Activated CD8-positive, alpha-beta memory T cell treated with anti-CD3 and anti-CD28 coated beads for 48 hours (primary cell): ENCODE measurements around the gene BANP.
"Not testable (repeated sequence)": the region's sequence is repeated elsewhere in the genome, so short reads cannot be mapped to it uniquely, and the experiment has no call there.

Experiments
- DNase-seq, 3 experiments: peaks; one replicate each; pipeline ENCODE4 v3.0.0-alpha.2; 2020; ENCODE audit warnings: low read depth in 2 of 3, low spot score in 2 of 3

The BANP gene

DNA sequence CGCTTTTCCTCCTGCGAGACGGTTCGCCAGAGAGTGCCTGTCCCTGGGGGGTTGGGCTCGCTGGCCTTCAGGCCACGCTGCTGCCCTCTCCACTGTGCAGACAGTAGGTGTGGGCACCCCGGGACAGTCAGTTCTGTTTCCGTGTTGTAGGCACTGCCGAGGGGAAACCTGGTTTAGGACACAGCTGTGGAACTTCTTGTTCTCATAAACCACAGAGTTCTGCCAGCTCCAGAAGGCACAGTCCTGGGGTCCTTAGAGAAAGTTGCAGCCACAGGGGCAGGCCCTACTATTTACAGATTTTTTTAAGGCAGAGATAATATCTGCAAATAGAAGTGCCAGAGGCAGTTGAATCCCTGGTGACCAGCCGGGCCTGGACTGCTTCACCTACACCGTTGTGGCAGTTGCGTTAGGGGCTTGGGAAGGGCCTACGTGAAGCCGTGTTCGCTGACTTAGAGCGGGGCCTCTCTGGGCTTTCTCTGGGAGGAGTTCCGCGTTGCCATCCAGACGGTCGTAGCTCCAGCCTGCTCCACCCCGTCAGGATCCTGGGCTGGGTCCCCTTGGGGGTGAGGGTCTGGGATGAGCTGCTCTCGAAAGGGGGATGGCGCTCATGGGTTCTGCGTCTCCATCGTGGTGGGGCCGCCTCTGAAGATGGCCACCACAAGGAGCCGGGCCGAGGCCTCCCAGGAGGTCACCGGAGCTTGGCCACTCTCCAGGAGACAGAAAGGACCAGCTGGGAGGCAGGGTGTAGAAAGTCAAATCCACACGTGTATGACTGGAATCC lies 126.3 kb downstream of the BANP start:
- DNase-seq = no peak

GRCh38 chr16:88078111-88078775 lies 127.0 kb downstream of the BANP start:
- DNase-seq = no peak

- DNase-seq = no peak
Measured at GRCh38 chr16:88083582-88083981, 132.3 kb downstream of the BANP start.

- no peak for DNase-seq
Measured at GRCh38 chr16:88084881-88085280, 133.6 kb downstream of the BANP start.

DNA sequence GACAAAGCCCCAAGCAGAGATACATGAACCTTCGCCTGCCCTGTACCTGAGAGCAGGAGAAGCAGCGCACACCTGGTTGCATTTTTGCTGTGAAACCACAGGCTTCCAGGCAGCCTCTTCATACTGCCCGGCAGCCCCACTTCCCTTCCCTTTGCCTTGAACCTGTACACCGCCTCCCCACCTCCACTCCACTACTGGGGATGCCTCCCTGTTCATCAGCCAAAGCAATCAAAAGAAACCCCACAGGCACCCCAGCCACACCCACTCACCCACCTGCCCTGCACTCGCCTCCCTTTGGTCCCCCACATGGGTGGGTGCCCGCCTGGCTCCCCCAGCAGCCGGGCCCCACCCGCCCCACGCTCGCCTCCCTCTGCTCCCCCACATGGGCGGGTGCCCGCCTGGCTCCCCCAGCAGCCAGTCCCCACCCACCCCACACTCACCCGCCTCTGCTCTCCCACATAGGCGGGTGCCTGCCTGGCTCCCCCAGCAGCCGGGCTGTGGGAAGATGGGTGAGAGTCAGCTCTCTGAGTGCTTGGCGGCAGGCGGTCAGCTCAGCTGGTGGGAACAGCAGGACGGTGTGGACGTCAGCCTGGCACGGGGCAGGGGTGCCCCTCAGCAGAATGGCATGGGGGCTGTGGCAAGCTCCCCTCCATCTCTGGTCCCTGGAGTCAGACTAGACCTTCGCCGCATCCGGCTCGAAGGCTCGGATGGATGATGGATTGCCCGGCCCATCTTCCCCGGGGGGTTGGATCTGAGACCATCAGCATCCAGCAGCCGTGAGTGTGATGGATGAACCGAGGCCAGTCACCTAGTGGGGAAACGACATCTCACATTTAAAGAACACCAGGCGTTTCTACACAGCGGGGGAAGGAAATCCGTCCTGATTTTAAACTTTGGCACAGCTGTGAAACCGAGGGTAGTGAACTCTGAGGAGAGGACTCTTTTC lies 135.6 kb downstream of the BANP start:
- no peak for DNase-seq

DNA sequence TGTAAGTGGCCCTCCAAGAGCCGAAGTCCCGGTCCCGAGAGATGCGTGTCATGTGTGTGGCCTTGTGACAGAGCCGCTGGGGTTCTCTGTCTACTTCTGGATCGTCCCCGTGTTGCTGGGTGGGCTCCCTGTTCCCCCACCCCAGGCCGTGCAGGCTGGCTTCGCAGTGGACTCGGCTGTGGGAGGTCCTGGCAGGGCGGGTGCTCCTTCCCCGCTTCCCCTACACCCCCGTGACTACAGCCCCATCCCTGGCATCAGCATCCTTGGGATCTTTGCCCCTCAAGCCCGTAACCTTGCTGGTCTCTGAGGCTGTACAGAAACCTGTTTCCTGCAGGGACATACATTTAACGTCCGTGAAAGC lies 136.3 kb downstream of the BANP start:
- DNase-seq = no peak

GRCh38 chr16:88088161-88088581 lies 136.9 kb downstream of the BANP start:
- no peak for DNase-seq

GRCh38 chr16:88088611-88089010 lies 137.4 kb downstream of the BANP start:
- not testable (repeated sequence) for DNase-seq

GRCh38 chr16:88089071-88089470 lies 137.8 kb downstream of the BANP start:
- DNase-seq = not testable (repeated sequence)

GRCh38 chr16:88089632-88090376 lies 138.6 kb downstream of the BANP start:
- DNase-seq = not testable (repeated sequence)

GRCh38 chr16:88090377-88091175 lies 139.3 kb downstream of the BANP start:
- not testable (repeated sequence) for DNase-seq

- not testable (repeated sequence) for DNase-seq
Measured at GRCh38 chr16:88091221-88091971, 140.2 kb downstream of the BANP start.

- not testable (repeated sequence) for DNase-seq
Measured at GRCh38 chr16:88091972-88092302, 140.7 kb downstream of the BANP start.

GRCh38 chr16:88092791-88093555 lies 141.7 kb downstream of the BANP start:
- not testable (repeated sequence) for DNase-seq

- DNase-seq = not testable (repeated sequence)
Measured at GRCh38 chr16:88093556-88094252, 142.5 kb downstream of the BANP start.

- not testable (repeated sequence) for DNase-seq
Measured at GRCh38 chr16:88094253-88094575, 143.0 kb downstream of the BANP start.

DNA sequence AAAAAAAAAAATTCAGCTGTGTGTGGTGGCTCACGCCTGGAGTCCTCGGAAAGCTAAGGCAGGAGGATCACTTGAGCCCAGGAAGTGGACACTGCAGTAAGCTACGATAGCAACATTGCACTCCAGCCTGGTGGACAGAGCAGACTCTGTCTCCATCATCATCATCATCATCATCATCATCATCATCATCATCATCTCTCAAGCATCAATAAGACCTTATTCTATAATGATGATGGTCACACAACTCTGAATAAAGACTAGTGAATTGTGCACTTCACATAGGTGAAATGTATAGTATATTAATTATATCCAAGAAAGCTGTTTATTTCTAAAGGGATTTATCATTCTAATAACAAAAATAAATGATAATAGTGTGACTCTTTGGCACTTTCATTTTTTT lies 143.7 kb downstream of the BANP start:
- not testable (repeated sequence) for DNase-seq

DNA sequence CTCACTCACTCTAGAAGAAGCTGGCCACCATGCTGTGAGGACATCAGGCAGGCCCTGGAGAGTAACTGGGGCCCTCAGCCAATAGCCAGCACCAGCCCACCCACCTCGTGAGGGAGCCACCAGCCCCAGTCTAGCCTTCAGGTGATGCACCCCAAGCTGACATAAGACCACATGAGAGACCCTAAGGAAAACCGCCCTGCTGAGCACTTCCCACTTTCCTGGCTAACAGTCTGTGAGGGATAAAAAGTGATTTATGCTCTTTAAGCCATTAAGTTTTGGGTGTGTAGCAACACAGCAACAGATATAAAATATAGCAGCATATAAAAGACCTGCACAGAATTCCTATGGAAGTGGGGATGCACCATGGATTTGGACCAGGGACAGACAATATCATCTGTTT lies 145.4 kb downstream of the BANP start:
- DNase-seq = not testable (repeated sequence)
